SK-N-SH (cell line): Measurements from ENCODE around the gene BTBD9.

Experiments used
- EP300 ChIP-seq, 2 experiments: IDR thresholded peaks; 2 replicates each; pipeline versions ENCODE4 v1.4.0 to v1.6.1; 2012; ENCODE audit warnings: borderline replicate concordance in 1 of 2, low read depth in 1 of 2, low read length in 1 of 2
- EZH2phosphoT487 ChIP-seq: fragments of 200-600 bp; sonication (generic); IDR thresholded peaks from 2 replicates; pipeline ENCODE4 v1.6.1; 2017; ENCODE audit warnings: low read depth, mixed run types, mild to moderate bottlenecking, antibody characterized with exemption, moderate library complexity, borderline replicate concordance
- FOXJ3 ChIP-seq: sonication (generic); formaldehyde crosslinking; IDR thresholded peaks from 2 replicates; pipeline ENCODE4 v1.5.1; 2020; ENCODE audit warnings: mild to moderate bottlenecking, missing genetic modification reagents
- JUND ChIP-seq: IDR thresholded peaks from 2 replicates; pipeline ENCODE4 v1.4.0; 2012
- MEF2A ChIP-seq: IDR thresholded peaks from 2 replicates; pipeline ENCODE4 v1.4.0; 2012; ENCODE audit warnings: low read depth, borderline replicate concordance
- MXI1 ChIP-seq: IDR thresholded peaks from 2 replicates; pipeline ENCODE4 v1.6.1; 2012; ENCODE audit warnings: mild to moderate bottlenecking, low read depth, low read length, improper control_type of control experiment
- NRF1 ChIP-seq: IDR thresholded peaks from 2 replicates; pipeline ENCODE4 v1.6.1; 2012; ENCODE audit warnings: low read depth, mild to moderate bottlenecking, low read length
- POLR2AphosphoS5 ChIP-seq: IDR thresholded peaks from 2 replicates; pipeline ENCODE4 v1.6.1; 2012; ENCODE audit warnings: low read depth, low read length
- RCOR1 ChIP-seq: fragments of 150-350 bp; IDR thresholded peaks from 2 replicates; pipeline ENCODE4 v1.6.1; 2017; ENCODE audit warnings: antibody characterized with exemption, low read length
- RXRA ChIP-seq: IDR thresholded peaks from 2 replicates; pipeline ENCODE4 v1.4.0; 2012; ENCODE audit warnings: low read depth, mild to moderate bottlenecking, borderline replicate concordance
- USF2 ChIP-seq: fragments of 150-350 bp; IDR thresholded peaks from 2 replicates; pipeline ENCODE4 v1.6.1; 2017; ENCODE audit warnings: antibody characterized with exemption, low read length, low read depth, borderline replicate concordance
- YY1 ChIP-seq: IDR thresholded peaks from 2 replicates; pipeline ENCODE4 v1.4.0; 2012; ENCODE audit warnings: low read depth, mild to moderate bottlenecking
- TF ChIP-seq, protein P1 (sequence below): fragments of 200-600 bp; sonication (generic); IDR thresholded peaks from 2 replicates; pipeline ENCODE4 v1.6.1; 2017; ENCODE audit warnings: antibody characterized with exemption, mild to moderate bottlenecking, moderate library complexity

- TF ChIP-seq POLR2AphosphoS5 (no peak), EP300 (IDR thresholded peaks at IDR 0.05; ENCODE audit: borderline replicate concordance in 1 of 2, low read depth in 1 of 2, low read length in 1 of 2) (no peak), YY1 (no peak), USF2 (no peak), EZH2phosphoT487 (no peak), FOXJ3 (no peak), RXRA (no peak), RCOR1 (no peak), NRF1 (no peak), JUND (no peak), MXI1 (no peak), MEF2A (no peak)
- TF ChIP-seq, protein P1, sequence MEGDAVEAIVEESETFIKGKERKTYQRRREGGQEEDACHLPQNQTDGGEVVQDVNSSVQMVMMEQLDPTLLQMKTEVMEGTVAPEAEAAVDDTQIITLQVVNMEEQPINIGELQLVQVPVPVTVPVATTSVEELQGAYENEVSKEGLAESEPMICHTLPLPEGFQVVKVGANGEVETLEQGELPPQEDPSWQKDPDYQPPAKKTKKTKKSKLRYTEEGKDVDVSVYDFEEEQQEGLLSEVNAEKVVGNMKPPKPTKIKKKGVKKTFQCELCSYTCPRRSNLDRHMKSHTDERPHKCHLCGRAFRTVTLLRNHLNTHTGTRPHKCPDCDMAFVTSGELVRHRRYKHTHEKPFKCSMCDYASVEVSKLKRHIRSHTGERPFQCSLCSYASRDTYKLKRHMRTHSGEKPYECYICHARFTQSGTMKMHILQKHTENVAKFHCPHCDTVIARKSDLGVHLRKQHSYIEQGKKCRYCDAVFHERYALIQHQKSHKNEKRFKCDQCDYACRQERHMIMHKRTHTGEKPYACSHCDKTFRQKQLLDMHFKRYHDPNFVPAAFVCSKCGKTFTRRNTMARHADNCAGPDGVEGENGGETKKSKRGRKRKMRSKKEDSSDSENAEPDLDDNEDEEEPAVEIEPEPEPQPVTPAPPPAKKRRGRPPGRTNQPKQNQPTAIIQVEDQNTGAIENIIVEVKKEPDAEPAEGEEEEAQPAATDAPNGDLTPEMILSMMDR: no peak
Observed at GRCh38 chr6:38673397-38674165, 33.9 kb upstream of the BTBD9 start.
